Small intestine (tissue), 7 donors: ENCODE data around the gene PI4K2B. TPM values are rescaled to one million over a fixed set of nuclear protein-coding genes. Genes with fewer than 3 reads are reported as not detected.
"Not testable (repeated sequence)": the region's sequence is repeated elsewhere in the genome, so short reads cannot be mapped to it uniquely, and the experiment has no call there.

ENCODE experiments used
- DNase-seq, 2 donors: peaks; one replicate each; pipeline versions ENCODE4 v3.0.0 to v3.0.0-alpha.2; 2013
- FAIRE-seq: peaks from 2 replicates; lab custom pipeline; 2012; peaks lifted over from hg19 to GRCh38; lab: Jason Lieb, UNC
- H3K27ac ChIP-seq, 3 donors: one replicate each; pipeline ENCODE4 v1.5.1; 2013; ENCODE audit warnings: low read length in 2 of 3, mild to moderate bottlenecking in 2 of 3, control low read depth in 1 of 3, inconsistent platforms in 1 of 3, low read depth in 1 of 3, moderate library complexity in 1 of 3
- H3K27me3 ChIP-seq, 3 donors: one replicate each; pipeline ENCODE4 v1.6.1; 2013; ENCODE audit warnings: low read length in 3 of 3, inconsistent platforms in 1 of 3; ENCODE audit not compliant: control insufficient read depth in 3 of 3, insufficient read depth in 3 of 3
- H3K36me3 ChIP-seq, 3 donors: one replicate each; pipeline ENCODE4 v1.6.1; 2013; ENCODE audit warnings: low read length in 3 of 3, inconsistent platforms in 1 of 3, low read depth in 1 of 3, mild to moderate bottlenecking in 1 of 3, moderate library complexity in 1 of 3; ENCODE audit not compliant: control insufficient read depth in 3 of 3, insufficient read depth in 2 of 3
- H3K4me1 ChIP-seq, 3 donors: one replicate each; pipeline ENCODE4 v1.6.1; 2013; ENCODE audit warnings: low read length in 2 of 3, inconsistent platforms in 1 of 3, low read depth in 1 of 3, mild to moderate bottlenecking in 1 of 3, moderate library complexity in 1 of 3; ENCODE audit not compliant: control insufficient read depth in 3 of 3, insufficient read depth in 2 of 3
- H3K4me3 ChIP-seq, 3 donors: one replicate each; pipeline ENCODE4 v1.5.1; 2013; ENCODE audit warnings: low read length in 3 of 3, control low read depth in 1 of 3, inconsistent platforms in 1 of 3, low read depth in 1 of 3, mild to moderate bottlenecking in 1 of 3, moderate library complexity in 1 of 3
- H3K9me3 ChIP-seq, 2 donors: one replicate each; pipeline ENCODE4 v1.6.1; 2013; ENCODE audit warnings: low read depth in 1 of 2, low read length in 1 of 2; ENCODE audit not compliant: control insufficient read depth in 2 of 2, insufficient read depth in 1 of 2
- WGBS, 3 donors: extraction: QIAGEN DNeasy Blood & Tissue Kit; methylation state at CpG; one replicate each; pipeline ENCODE4 v1.1.7; 2013; 5-methylcytosine and 5-hydroxymethylcytosine counted together
- polyA plus RNA-seq, 4 donors: library from polyadenylated mRNA; stranded (reverse) in 3 of 4; unstranded in 1 of 4; fragments of 200-250 nt in 3 of 4; fragments of 120-200 nt in 1 of 4; gene quantifications; one replicate each; pipeline versions ENCODE4 v1.2.1 to v1.2.3, GENCODE V29; 2013
- donor health status: healthy with polysubstance abuse.
- donor health status: control.
- donor health status: control.
- donor health status: Bipolar disorder and iron deficiency.
- donor health status: healthy.

PI4K2B gene
- polyA plus RNA-seq, 4 donors = 24.2 to 93.3 (median 50.2) TPM

DNA sequence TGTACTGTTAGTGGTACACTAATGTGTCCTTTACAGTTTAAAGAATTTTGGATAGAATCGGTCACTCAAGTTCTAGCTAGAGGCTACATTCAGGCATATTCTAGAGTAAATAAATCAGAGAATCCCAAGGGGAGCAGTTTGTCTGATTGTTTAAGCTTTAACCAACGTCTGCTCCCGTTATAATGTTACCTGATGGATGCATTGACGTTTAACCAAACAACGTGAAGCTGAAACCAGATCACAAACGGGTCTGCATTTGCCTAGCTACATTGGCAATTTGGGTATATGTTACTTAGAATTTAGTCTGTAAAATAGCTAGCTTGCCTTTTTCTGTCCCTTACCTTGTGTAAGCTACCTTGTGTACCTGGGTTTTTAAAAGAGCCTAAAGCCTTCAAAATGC lies 1.6 kb downstream of the PI4K2B start:
- no peak for FAIRE-seq
- peaks cover 0 to 5% (median 0%) of the 10 kb centered on the region in 3 donors for H3K36me3 ChIP-seq
- peaks cover 0 to 11% of the 10 kb centered on the region in 2 donors for H3K9me3 ChIP-seq
- no peak for DNase-seq
- H3K4me3 ChIP-seq = peak overlapping the region; percentile 93 to 96 (median 95)
- H3K27me3 ChIP-seq = no peaks in the 10 kb centered on the region
- H3K27ac ChIP-seq = peak overlapping the region; percentile 77 to 99 (median 87)
- H3K4me1 ChIP-seq = peaks cover 0 to 8% (median 2%) of the 10 kb centered on the region in 3 donors
- 4 to 22% (median 5%) methylated on average over 6 of the region's 6 CpGs for WGBS, 3 donors

DNA sequence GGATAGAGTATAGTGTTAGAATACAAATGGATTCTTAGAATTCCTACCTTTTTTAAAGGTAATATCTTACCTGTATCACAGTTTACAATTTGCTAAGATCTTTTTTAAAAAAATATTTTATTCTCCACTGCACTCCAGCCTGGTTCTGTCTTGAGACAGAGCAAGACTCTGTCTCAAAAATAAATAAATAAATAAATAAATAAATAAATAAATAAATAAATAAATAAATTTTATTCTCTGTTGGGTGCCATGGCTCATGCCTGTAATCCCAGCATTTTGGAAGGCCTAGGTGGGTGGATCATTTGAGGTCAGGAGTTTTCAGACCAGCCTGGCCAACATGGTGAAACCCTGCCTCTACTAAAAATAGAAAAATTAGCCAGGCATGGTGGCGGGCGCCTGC lies 2.2 kb downstream of the PI4K2B start:
- DNase-seq, FAIRE-seq, H3K27me3 ChIP-seq, H3K36me3 ChIP-seq, H3K4me1 ChIP-seq, H3K9me3 ChIP-seq: not testable (repeated sequence)
- Histone ChIP-seq H3K27ac (peak overlapping the region in 1 of 3 donors; percentile 99), H3K4me3 (peak overlapping the region in 2 of 3 donors; percentile 93 to 96)
- 94 to 100% (median 96%) methylated on average over 2 of the region's 2 CpGs for WGBS, 3 donors

DNA sequence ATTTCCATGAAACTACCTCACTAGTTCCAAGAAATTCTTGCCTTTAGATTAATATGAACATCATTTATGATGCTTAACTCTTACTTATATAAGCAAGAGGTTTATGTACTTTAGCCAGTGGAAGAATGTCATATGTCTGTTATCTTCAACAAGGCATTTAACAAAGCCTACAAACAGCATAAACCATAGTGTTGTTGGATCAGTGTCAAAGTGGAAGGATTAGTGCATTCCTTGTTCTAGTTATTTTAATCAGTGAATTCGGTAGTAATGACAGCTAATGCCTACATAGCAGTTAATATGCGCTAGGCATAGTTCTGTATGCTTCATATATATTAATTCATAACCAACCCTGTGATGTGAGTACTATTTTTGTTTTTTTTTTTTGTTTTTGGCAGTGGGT lies 3.1 kb downstream of the PI4K2B start:
- H3K4me3 ChIP-seq = peak overlapping the region in 1 of 3 donors; percentile 20
- DNase-seq = peak; percentile 14 to 21
- H3K36me3 ChIP-seq = peaks cover 0 to 5% (median 0%) of the 10 kb centered on the region in 3 donors
- no peak for FAIRE-seq
- H3K4me1 ChIP-seq = peaks cover 0 to 8% (median 2%) of the 10 kb centered on the region in 3 donors
- peaks cover 0 to 11% of the 10 kb centered on the region in 2 donors for H3K9me3 ChIP-seq
- no peaks in the 10 kb centered on the region for H3K27me3 ChIP-seq
- WGBS, 3 donors = 71 to 83% (median 75%) methylated on average over 2 of the region's 2 CpGs
- no peak overlapping the region for H3K27ac ChIP-seq

- DNase-seq (no peak), FAIRE-seq (no peak)
- Histone ChIP-seq H3K27ac (no peak overlapping the region), H3K36me3 (peaks cover 0 to 5% (median 0%) of the 10 kb centered on the region in 3 donors), H3K9me3 (peaks cover 0 to 5% of the 10 kb centered on the region in 2 donors), H3K27me3 (no peaks in the 10 kb centered on the region), H3K4me1 (peaks cover 0 to 8% (median 2%) of the 10 kb centered on the region in 3 donors), H3K4me3 (no peak overlapping the region)
- WGBS, 3 donors = 97 to 100% (median 100%) methylated on average over 1 of the region's 1 CpG
Measured at GRCh38 chr4:25238052-25238451, 4.2 kb downstream of the PI4K2B start.

DNA sequence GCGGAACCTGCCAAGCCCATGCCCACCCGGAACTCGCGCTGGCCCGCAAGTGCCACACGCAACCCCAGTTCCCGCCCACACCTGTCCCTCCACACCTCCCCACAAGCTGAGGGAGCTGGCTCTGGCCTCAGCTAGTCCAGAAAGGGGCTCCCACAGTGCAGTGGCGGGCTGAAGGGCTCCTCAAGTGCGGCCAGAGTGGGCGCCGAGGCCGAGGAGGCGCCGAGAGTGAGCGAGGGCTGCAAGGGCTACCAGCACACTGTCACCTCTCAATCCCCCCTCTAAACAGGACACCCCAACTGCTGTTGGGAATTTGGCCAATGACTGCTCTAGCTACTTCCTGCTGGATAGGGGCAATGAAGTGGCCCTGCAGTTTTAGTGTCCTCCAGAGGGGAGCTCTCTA lies 5.7 kb downstream of the PI4K2B start:
- not testable (repeated sequence) for FAIRE-seq, H3K27ac ChIP-seq, H3K36me3 ChIP-seq, H3K27me3 ChIP-seq, H3K4me3 ChIP-seq, H3K4me1 ChIP-seq, DNase-seq, H3K9me3 ChIP-seq
- WGBS, 3 donors = 93 to 100% (median 94%) methylated on average over 8 to 15 of the region's 15 CpGs

DNA sequence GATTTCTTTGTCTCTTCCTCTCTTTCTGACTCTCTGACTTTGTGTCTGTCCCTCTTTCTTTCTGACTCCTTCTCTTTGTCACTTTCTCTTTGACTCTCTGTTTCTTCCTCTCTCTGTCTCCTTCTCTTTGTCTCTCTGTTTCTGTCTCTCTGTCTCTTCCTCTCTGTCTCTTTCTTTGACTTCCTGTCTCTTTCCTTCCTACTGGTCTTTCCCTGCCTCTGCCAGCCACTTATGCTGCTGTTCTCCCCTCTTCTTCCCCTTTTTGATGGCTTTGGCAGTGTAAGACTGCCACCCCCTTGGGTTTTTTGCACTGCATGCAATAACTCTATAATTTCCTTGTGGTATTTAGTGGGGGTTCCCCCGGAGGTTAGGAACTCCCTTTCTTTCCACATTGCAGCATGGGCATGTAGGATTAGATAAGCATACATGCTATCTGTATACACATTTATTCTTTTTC lies 6.9 kb downstream of the PI4K2B start:
- not testable (repeated sequence) for FAIRE-seq

GRCh38 chr4:25242195-25242594 lies 8.4 kb downstream of the PI4K2B start:
- FAIRE-seq, H3K4me3 ChIP-seq, H3K27me3 ChIP-seq, DNase-seq, H3K4me1 ChIP-seq, H3K27ac ChIP-seq: not testable (repeated sequence)
- peaks cover 0 to 12% (median 0%) of the 10 kb centered on the region in 3 donors for H3K36me3 ChIP-seq
- peaks cover 0 to 16% of the 10 kb centered on the region in 2 donors for H3K9me3 ChIP-seq
- WGBS, 3 donors = 89 to 94% (median 91%) methylated on average over 3 of the region's 3 CpGs

More for the DNA sequence above, 6.9 kb downstream of the PI4K2B start:
- H3K4me1 ChIP-seq, H3K27ac ChIP-seq, H3K27me3 ChIP-seq, DNase-seq, H3K4me3 ChIP-seq: not testable (repeated sequence)
- Histone ChIP-seq H3K9me3 (peaks cover 0 to 16% of the 10 kb centered on the region in 2 donors), H3K36me3 (peaks cover 0 to 12% (median 0%) of the 10 kb centered on the region in 3 donors)
- 29 to 58% (median 53%) methylated on average over 1 of the region's 1 CpG for WGBS, 3 donors

- H3K4me3 ChIP-seq = no peak overlapping the region
- FAIRE-seq (no peak), DNase-seq (no peak)
- peaks cover 0 to 7% (median 0%) of the 10 kb centered on the region in 3 donors for H3K36me3 ChIP-seq
- no peaks in the 10 kb centered on the region for H3K27me3 ChIP-seq
- H3K9me3 ChIP-seq = peaks cover 0 to 20% of the 10 kb centered on the region in 2 donors
- H3K27ac ChIP-seq = no peak overlapping the region
- peaks cover 0 to 2% (median 0%) of the 10 kb centered on the region in 3 donors for H3K4me1 ChIP-seq
- WGBS, 3 donors = 98 to 99% (median 99%) methylated on average over 10 of the region's 10 CpGs
Measured at GRCh38 chr4:25245181-25245580, 11.3 kb downstream of the PI4K2B start.
